Natural killer cell (primary cell): Measurements from ENCODE around the gene AKR1A1. TPM values are rescaled to one million over a fixed set of nuclear protein-coding genes. Genes with fewer than 3 reads are reported as not detected.

Source experiments
- ATAC-seq, 3 donors: fragments of 150-1000 bp in 2 of 3; fragments of 200-7000 bp in 1 of 3; cut with Tn5 transposase; 1 replicate in 1 of 3; 2 replicates in 2 of 3; pipeline ENCODE4 v1.10.0; 2021; ENCODE audit warnings: mild to moderate bottlenecking in 2 of 3, moderate library complexity in 2 of 3
- DNase-seq, 2 donors: peaks; one replicate each; pipeline versions ENCODE4 v3.0.0 to v3.0.0-alpha.2; 2013 to 2021; ENCODE audit warnings: mixed read lengths in 1 of 2
- H3K27ac ChIP-seq: one replicate; pipeline ENCODE4 v1.5.1; 2013; ENCODE audit warnings: mild to moderate bottlenecking, low read length
- H3K27me3 ChIP-seq: one replicate; pipeline ENCODE4 v1.6.1; 2013; ENCODE audit warnings: low read length; ENCODE audit not compliant: control insufficient read depth, insufficient read depth
- H3K36me3 ChIP-seq: one replicate; pipeline ENCODE4 v1.6.1; 2013; ENCODE audit warnings: low read length; ENCODE audit not compliant: control insufficient read depth, insufficient read depth
- H3K4me1 ChIP-seq: one replicate; pipeline ENCODE4 v1.6.1; 2013; ENCODE audit warnings: low read length; ENCODE audit not compliant: control insufficient read depth, insufficient read depth
- H3K4me3 ChIP-seq: one replicate; pipeline ENCODE4 v1.5.1; 2013; ENCODE audit warnings: low read length
- H3K9me3 ChIP-seq: one replicate; pipeline ENCODE4 v1.6.1; 2013; ENCODE audit warnings: low read length; ENCODE audit not compliant: control insufficient read depth, insufficient read depth
- H3K27ac Mint-ChIP-seq, 2 donors: one replicate each; pipeline ENCODE4 v1.8.0; 2022; ENCODE audit warnings: mild to moderate bottlenecking in 2 of 2, mixed read lengths in 2 of 2, moderate library complexity in 1 of 2
- H3K27me3 Mint-ChIP-seq, 2 donors: one replicate each; pipeline ENCODE4 v1.8.0; 2022; ENCODE audit warnings: low read depth in 2 of 2, mixed read lengths in 2 of 2
- H3K36me3 Mint-ChIP-seq: one replicate; pipeline ENCODE4 v1.8.0; 2022; ENCODE audit warnings: mixed read lengths
- H3K4me1 Mint-ChIP-seq, 2 donors: one replicate each; pipeline ENCODE4 v1.8.0; 2022; ENCODE audit warnings: mixed read lengths in 2 of 2
- H3K4me3 Mint-ChIP-seq: one replicate; pipeline ENCODE4 v1.8.0; 2022; ENCODE audit warnings: mild to moderate bottlenecking, moderate library complexity, mixed read lengths
- H3K9me3 Mint-ChIP-seq, 2 donors: one replicate each; pipeline ENCODE4 v1.8.0; 2022; ENCODE audit warnings: mixed read lengths in 2 of 2
- WGBS: methylation state at CpG from one replicate; pipeline ENCODE4 v1.1.7; 2013; ENCODE audit warnings: missing lambda C conversion rate; ENCODE audit not compliant: insufficient coverage; 5-methylcytosine and 5-hydroxymethylcytosine counted together
- intact Hi-C: fragments of 100-400 bp; cut with micrococcal nuclease; formaldehyde crosslinking; loops from one replicate; pipeline ENCODE4 v1.14.2; 2022
- total RNA-seq, 4 donors: library from RNA; stranded (reverse); fragments of 120-200 nt in 1 of 4; gene quantifications; one replicate each; pipeline versions ENCODE4 v1.2.3 to v1.2.4, GENCODE V29; 2013 to 2022
- TF ChIP-seq, protein P1 (sequence below): fragments of 200-600 bp; IDR thresholded peaks from one replicate; pipeline ENCODE4 v1.8.0; 2022; ENCODE audit warnings: antibody characterized with exemption

AKR1A1 gene
- total RNA-seq, 3 donors from 2014 or later (not counting 1 experiment from before 2014, with no cell fraction given): 45.7 to 54.2 (median 53.9) TPM

DNA sequence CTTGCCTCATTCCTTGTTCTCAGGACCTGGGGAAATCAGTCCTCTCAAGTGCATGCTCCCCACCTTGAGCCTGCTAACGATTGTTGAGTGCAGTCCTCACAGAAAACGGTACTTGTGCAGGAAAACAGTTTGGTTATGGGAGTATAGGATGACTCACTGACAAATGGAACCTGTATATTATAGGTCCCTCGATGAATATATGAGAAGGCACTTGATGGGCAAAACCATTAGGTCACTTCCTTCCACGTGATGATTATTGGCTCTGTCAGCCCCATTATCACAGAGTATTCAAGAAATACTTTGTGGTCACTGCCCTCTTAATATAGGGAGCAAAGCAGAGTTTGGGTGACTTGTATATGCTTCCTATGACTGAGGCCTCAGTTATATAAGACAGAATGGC lies 67.0 kb downstream of the AKR1A1 start:
- no peak for DNase-seq
- Histone ChIP-seq H3K36me3 (peaks cover 54% of the 10 kb centered on the region), H3K9me3 (no peaks in the 10 kb centered on the region), H3K4me1 (no peaks in the 10 kb centered on the region), H3K4me3 (no peak overlapping the region), H3K27me3 (no peaks in the 10 kb centered on the region), H3K27ac (no peak overlapping the region)
- TF ChIP-seq, protein P1, sequence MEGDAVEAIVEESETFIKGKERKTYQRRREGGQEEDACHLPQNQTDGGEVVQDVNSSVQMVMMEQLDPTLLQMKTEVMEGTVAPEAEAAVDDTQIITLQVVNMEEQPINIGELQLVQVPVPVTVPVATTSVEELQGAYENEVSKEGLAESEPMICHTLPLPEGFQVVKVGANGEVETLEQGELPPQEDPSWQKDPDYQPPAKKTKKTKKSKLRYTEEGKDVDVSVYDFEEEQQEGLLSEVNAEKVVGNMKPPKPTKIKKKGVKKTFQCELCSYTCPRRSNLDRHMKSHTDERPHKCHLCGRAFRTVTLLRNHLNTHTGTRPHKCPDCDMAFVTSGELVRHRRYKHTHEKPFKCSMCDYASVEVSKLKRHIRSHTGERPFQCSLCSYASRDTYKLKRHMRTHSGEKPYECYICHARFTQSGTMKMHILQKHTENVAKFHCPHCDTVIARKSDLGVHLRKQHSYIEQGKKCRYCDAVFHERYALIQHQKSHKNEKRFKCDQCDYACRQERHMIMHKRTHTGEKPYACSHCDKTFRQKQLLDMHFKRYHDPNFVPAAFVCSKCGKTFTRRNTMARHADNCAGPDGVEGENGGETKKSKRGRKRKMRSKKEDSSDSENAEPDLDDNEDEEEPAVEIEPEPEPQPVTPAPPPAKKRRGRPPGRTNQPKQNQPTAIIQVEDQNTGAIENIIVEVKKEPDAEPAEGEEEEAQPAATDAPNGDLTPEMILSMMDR: no peak
- peak overlapping the region in 1 of 2 donors; percentile 46 for H3K27ac Mint-ChIP-seq
- peaks cover 30% of the 10 kb centered on the region for H3K36me3 Mint-ChIP-seq
- H3K27me3 Mint-ChIP-seq: no peaks in the 10 kb centered on the region
- intact Hi-C loops: no loop called here
- ATAC-seq: no peak
- no peaks in the 10 kb centered on the region for H3K4me1 Mint-ChIP-seq
- 84% methylated on average over 3 of the region's 4 CpGs for WGBS
- no peak overlapping the region for H3K4me3 Mint-ChIP-seq
- no peaks in the 10 kb centered on the region for H3K9me3 Mint-ChIP-seq

DNA sequence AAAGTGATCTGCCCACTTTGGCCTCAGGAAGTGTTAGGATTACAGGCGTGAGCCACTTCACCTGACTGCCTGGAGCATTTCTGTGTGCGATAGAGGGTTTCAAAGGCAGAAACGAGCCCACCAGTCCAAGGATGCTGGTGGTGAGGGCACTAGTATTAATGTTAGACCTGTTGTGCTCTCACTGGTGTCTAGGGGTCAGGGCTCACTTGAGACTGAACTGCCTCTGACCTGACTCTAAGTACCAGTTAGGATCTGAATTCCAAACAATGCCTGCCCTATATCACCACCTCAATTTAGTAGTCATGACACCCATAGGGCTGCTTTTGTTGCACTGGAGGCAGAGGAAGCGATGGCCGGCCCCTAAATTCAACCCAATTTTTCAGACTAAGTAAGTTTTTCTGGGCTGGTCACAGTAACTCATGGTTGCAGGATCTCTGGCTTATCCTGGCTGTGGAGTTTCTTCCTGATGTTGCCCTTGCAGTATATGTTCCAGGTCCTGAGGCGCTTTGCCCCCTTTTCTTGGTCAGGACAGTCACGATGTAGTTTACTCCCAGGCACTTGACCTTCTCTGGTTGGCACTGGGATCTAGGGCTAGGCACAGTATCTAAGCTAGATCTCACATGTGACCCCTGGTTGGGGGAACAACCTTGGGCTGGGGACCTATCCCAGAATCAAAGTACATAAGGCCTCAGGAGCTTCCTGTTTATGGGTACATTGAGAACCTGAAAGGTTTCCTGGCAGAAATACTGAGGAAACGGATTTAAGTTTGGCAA lies 68.7 kb downstream of the AKR1A1 start:
- Mint-ChIP-seq H3K4me3 (no peak overlapping the region), H3K36me3 (peaks cover 30% of the 10 kb centered on the region), H3K9me3 (no peaks in the 10 kb centered on the region), H3K27ac (peak overlapping the region; percentile 64 to 70), H3K27me3 (no peaks in the 10 kb centered on the region), H3K4me1 (peaks cover 0 to 11% of the 10 kb centered on the region in 2 donors)
- intact Hi-C loops: no loop called here
- DNase-seq: no peak
- Histone ChIP-seq H3K9me3 (no peaks in the 10 kb centered on the region), H3K27me3 (no peaks in the 10 kb centered on the region), H3K27ac (no peak overlapping the region), H3K36me3 (peaks cover 41% of the 10 kb centered on the region), H3K4me3 (no peak overlapping the region), H3K4me1 (no peaks in the 10 kb centered on the region)
- no peak for ATAC-seq
- TF ChIP-seq, protein P1: no peak
- WGBS: 72% methylated on average over 8 of the region's 8 CpGs

Other genes starting within 250 kb of the AKR1A1 start
- gene HPDL, start 223.9 kb upstream of the AKR1A1 start, total RNA-seq: under 1 TPM in 2 of 3 donors, not detected in 1; 0.38 to 0.45 TPM
- 10 to 100 TPM; 23.2 to 36.8 (median 28.2) TPM for gene TOE1, start 210.7 kb upstream of the AKR1A1 start, total RNA-seq
- 10 to 100 TPM; 44.0 to 55.6 (median 51.5) TPM for gene MUTYH, start 210.4 kb upstream of the AKR1A1 start, total RNA-seq
- 1 to 10 TPM; 5.1 to 7.4 (median 6.0) TPM for gene TESK2, start 59.7 kb upstream of the AKR1A1 start, total RNA-seq
- gene CCDC163, start 50.8 kb upstream of the AKR1A1 start, total RNA-seq: 1 to 10 TPM; 3.0 to 6.9 (median 5.8) TPM
- gene MMACHC, start 50.5 kb upstream of the AKR1A1 start, total RNA-seq: 1 to 10 TPM in 1 of 3 donors, under 1 TPM in 2; 0.73 to 1.5 (median 0.88) TPM
- 10 to 100 TPM; 24.8 to 39.1 (median 30.6) TPM for gene PRDX1, start 28.9 kb upstream of the AKR1A1 start, total RNA-seq
- 100 to 1,000 TPM; 109 to 171 (median 121) TPM for gene NASP, start 33.2 kb downstream of the AKR1A1 start, total RNA-seq
- 1 to 10 TPM; 2.9 to 4.5 (median 3.3) TPM for gene CCDC17, start 73.2 kb downstream of the AKR1A1 start, total RNA-seq
- gene GPBP1L1, start 135.7 kb downstream of the AKR1A1 start, total RNA-seq: 100 to 1,000 TPM; 144 to 176 (median 153) TPM
- gene TMEM69, start 137.4 kb downstream of the AKR1A1 start, total RNA-seq: 10 to 100 TPM in 1 of 3 donors, 1 to 10 TPM in 2; 8.8 to 14.2 (median 9.3) TPM
- gene IPP, start 199.8 kb downstream of the AKR1A1 start, total RNA-seq: 10 to 100 TPM; 15.3 to 20.8 (median 19.1) TPM